Heart left ventricle (tissue), 13 donors: ENCODE measurements around the gene TCF4.
A peak's percentile ranks its signal among the peaks of the same experiment; 100 is the strongest.

Source experiments
- CTCF ChIP-seq, 12 donors: fragments of 200-600 bp; sonication (generic) in 4 of 12; IDR thresholded peaks; one replicate each; pipeline versions ENCODE4 v1.5.0 to v1.8.0; 2018 to 2022; ENCODE audit warnings: antibody characterized with exemption in 12 of 12, mild to moderate bottlenecking in 5 of 12
- POLR2A ChIP-seq, 2 donors: fragments of 450-650 bp; IDR thresholded peaks; one replicate each; pipeline ENCODE4 v1.6.1; 2017; ENCODE audit warnings: antibody characterized with exemption in 2 of 2, mild to moderate bottlenecking in 2 of 2, moderate library complexity in 2 of 2
- donor health status: ischemic (EF 13 %, LVEDD 7.1; RV severe dilation, severe dysfunction).
- donor health status: DM: no; HTN: yes; CAD: no.
- donor health status: DM: no; HTN: no; CAD: no.
- donor health status: ischemic (EF 25% LVEDD 6.9; RV normal size, moderate dysfunction).
- donor health status: ischemic (EF 25% LVEDD 5.7; RV mildly dilated, moderate dysfunction).
- donor health status: ischemic (EF 35%, LVEDD 5.7; RV mildly dilated, moderate dysfunction).
- donor health status: nonischemic (EF 11% LVEDD 7.7; RV severe dilation, severe dysfunction).
- donor health status: DM: yes; HTN: yes; CAD: no.
- donor health status: PGD.
- donor health status: ischemic (EF 29% LVEDD 5.4; RV normal size, mild dysfunction).
- donor health status: nonischemic (EF 23%, LVEDD 6.1; RV moderate dilation, normal function).

DNA sequence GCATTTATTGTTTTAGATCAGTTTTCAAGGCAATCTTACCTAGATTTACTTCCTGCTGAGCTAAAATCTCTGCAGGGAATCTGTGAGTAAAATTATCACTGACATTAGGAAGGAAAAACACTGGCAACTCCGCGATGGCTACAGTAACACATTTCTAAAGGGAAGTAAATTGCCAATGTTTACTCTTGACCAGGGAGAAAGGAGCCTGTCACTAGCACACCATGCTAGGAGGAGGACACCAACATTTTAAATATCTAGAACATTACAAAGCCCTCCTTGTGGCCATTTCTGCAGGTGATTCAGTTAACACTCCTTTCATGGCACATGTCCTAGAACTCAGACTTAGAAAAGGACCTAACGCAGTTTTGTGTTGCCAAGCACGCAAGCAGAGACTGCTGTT lies 58.4 kb downstream of the TCF4 start:
- TF ChIP-seq CTCF (IDR thresholded peaks at IDR 0.05): peak in 1 of 12 donors; percentile 8
- no peak for TF ChIP-seq POLR2A (IDR thresholded peaks at IDR 0.05)
